RCC 7860 (cell line): Measurements from ENCODE around the gene NPFFR2.
"Not testable (repeated sequence)": the region's sequence is repeated elsewhere in the genome, so short reads cannot be mapped to it uniquely, and the experiment has no call there.

ENCODE experiments used
- DNase-seq: peaks from one replicate; pipeline ENCODE4 v3.0.0-alpha.2; 2015; ENCODE audit warnings: low spot score
- FAIRE-seq: peaks from 2 replicates; lab custom pipeline; 2012; peaks lifted over from hg19 to GRCh38; lab: Jason Lieb, UNC

NPFFR2 gene

GRCh38 chr4:72110886-72111285 lies 79.1 kb downstream of the NPFFR2 start:
- DNase-seq (no peak), FAIRE-seq (no peak)

GRCh38 chr4:72111863-72112262 lies 80.1 kb downstream of the NPFFR2 start:
- DNase-seq (no peak), FAIRE-seq (no peak)

GRCh38 chr4:72112514-72113156 lies 80.8 kb downstream of the NPFFR2 start:
- peak; percentile 94 for FAIRE-seq
- peak; percentile 87 for DNase-seq

GRCh38 chr4:72118017-72118416 lies 86.2 kb downstream of the NPFFR2 start:
- no peak for DNase-seq
- no peak for FAIRE-seq

GRCh38 chr4:72119946-72120345 lies 88.1 kb downstream of the NPFFR2 start:
- FAIRE-seq (no peak), DNase-seq (no peak)

- no peak for FAIRE-seq
- DNase-seq = no peak
Measured at GRCh38 chr4:72128741-72129140, 96.9 kb downstream of the NPFFR2 start.

- peak; percentile 42 for DNase-seq
- FAIRE-seq = no peak
Measured at GRCh38 chr4:72136429-72136828, 104.6 kb downstream of the NPFFR2 start.

- DNase-seq, FAIRE-seq: not testable (repeated sequence)
Measured at GRCh38 chr4:72139997-72140396, 108.2 kb downstream of the NPFFR2 start.

- FAIRE-seq (no peak), DNase-seq (no peak)
Measured at GRCh38 chr4:72144241-72144640, 112.4 kb downstream of the NPFFR2 start.

- no peak for FAIRE-seq
- DNase-seq = no peak
Measured at GRCh38 chr4:72152731-72153130, 120.9 kb downstream of the NPFFR2 start.

- DNase-seq, FAIRE-seq: not testable (repeated sequence)
Measured at GRCh38 chr4:72153634-72154033, 121.8 kb downstream of the NPFFR2 start.

- DNase-seq, FAIRE-seq: not testable (repeated sequence)
Measured at GRCh38 chr4:72169285-72169684, 137.5 kb downstream of the NPFFR2 start.

- DNase-seq (no peak), FAIRE-seq (no peak)
Measured at GRCh38 chr4:72169861-72170260, 138.1 kb downstream of the NPFFR2 start.

- FAIRE-seq = no peak
- no peak for DNase-seq
Measured at GRCh38 chr4:72171761-72172160, 140.0 kb downstream of the NPFFR2 start.

GRCh38 chr4:72179342-72179741 lies 147.5 kb downstream of the NPFFR2 start:
- DNase-seq (no peak), FAIRE-seq (no peak)

GRCh38 chr4:72186714-72187113 lies 154.9 kb downstream of the NPFFR2 start:
- no peak for FAIRE-seq
- DNase-seq = no peak

GRCh38 chr4:72194046-72194445 lies 162.2 kb downstream of the NPFFR2 start:
- FAIRE-seq (no peak), DNase-seq (no peak)

GRCh38 chr4:72194453-72194852 lies 162.7 kb downstream of the NPFFR2 start:
- FAIRE-seq = no peak
- no peak for DNase-seq
